Measurements from ENCODE around the gene NAPSA.

The NAPSA gene

GRCh38 chr19:50313812-50314536 lies 51.5 kb downstream of the NAPSA start:
- no peak for DNase-seq (ENCODE audit: extremely low read depth, low read depth)
- no peak for TF ChIP-seq CTCF (IDR thresholded peaks at IDR 0.05; ENCODE audit: low read depth, low read length)

- TF ChIP-seq CTCF (IDR thresholded peaks at IDR 0.05; ENCODE audit: low read depth, low read length): no peak
- DNase-seq (ENCODE audit: extremely low read depth, low read depth): no peak
Observed at GRCh38 chr19:50312967-50313811, 52.2 kb downstream of the NAPSA start.

GRCh38 chr19:50311723-50312635 lies 53.5 kb downstream of the NAPSA start:
- DNase-seq (ENCODE audit: extremely low read depth, low read depth): no peak

GRCh38 chr19:50310759-50311465 lies 54.5 kb downstream of the NAPSA start:
- TF ChIP-seq CTCF (IDR thresholded peaks at IDR 0.05; ENCODE audit: low read depth, low read length): no peak
- DNase-seq (ENCODE audit: extremely low read depth, low read depth): no peak

More at GRCh38 chr19:50311723-50312635, 53.5 kb downstream of the NAPSA start:
- TF ChIP-seq CTCF (IDR thresholded peaks at IDR 0.05; ENCODE audit: low read depth, low read length): no peak

- no peak for TF ChIP-seq CTCF (IDR thresholded peaks at IDR 0.05; ENCODE audit: low read depth, low read length)
- no peak for DNase-seq (ENCODE audit: extremely low read depth, low read depth)
Observed at GRCh38 chr19:50309396-50310125, 55.9 kb downstream of the NAPSA start.

GRCh38 chr19:50308991-50309390 lies 56.4 kb downstream of the NAPSA start:
- no peak for DNase-seq (ENCODE audit: extremely low read depth, low read depth)
- TF ChIP-seq CTCF (IDR thresholded peaks at IDR 0.05; ENCODE audit: low read depth, low read length): no peak
